ENCODE data around the gene KRTAP21-1.

The KRTAP21-1 gene

GRCh38 chr21:30758306-30758705, 3.1 kb upstream of the KRTAP21-1 start:
- intact Hi-C loops (cut with DNase I; ENCODE audit: low total_unique reads) = no loop called here
- TF ChIP-seq CTCF (IDR thresholded peaks at IDR 0.05) = no peak
- Histone ChIP-seq H3K27ac (no peak overlapping the region), H3K4me3 (no peak overlapping the region), H3K36me3 (no peaks in the 10 kb centered on the region), H3K27me3 (no peaks in the 10 kb centered on the region), H3K4me1 (no peaks in the 10 kb centered on the region), H3K9me3 (no peaks in the 10 kb centered on the region)
- DNase-seq = no peak

GRCh38 chr21:30747159-30747558, 8.1 kb downstream of the KRTAP21-1 start, which contains the start of gene KRTAP21-2:
Gene KRTAP21-2, minus strand, starts transcription at chr21:30747259. Its CDS starts 57 bp downstream, at chr21:30747202.
- DNase-seq = no peak
- no peaks in the 10 kb centered on the region for H3K36me3 ChIP-seq
- no peaks in the 10 kb centered on the region for H3K27me3 ChIP-seq
- no peaks in the 10 kb centered on the region for H3K4me1 ChIP-seq
- H3K9me3 ChIP-seq = no peaks in the 10 kb centered on the region
- H3K27ac ChIP-seq = no peak within 1 kb of the TSS
- no peak for TF ChIP-seq CTCF (IDR thresholded peaks at IDR 0.05)
- H3K4me3 ChIP-seq = no peak within 1 kb of the TSS
- intact Hi-C loops (cut with DNase I; ENCODE audit: low total_unique reads) = no loop called here

DNA sequence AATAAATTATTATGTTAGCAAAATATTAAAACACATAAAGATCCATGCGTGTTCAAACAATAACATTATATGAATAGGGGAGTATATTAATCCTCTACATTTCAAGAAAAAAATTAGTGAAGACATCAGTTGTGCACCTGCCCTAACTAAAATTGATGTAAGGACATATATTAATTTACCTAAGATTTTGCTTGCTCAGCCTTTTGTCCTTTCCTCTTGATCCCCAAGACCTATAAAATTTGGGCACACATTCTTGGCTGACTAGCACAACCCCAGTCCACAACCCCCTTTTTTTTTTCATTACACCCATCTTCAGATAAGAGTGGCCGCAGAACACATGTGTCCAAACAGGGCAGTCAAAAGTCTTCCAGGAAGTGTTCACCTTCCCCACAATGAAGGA, 14.8 kb downstream of the KRTAP21-1 start:
- Histone ChIP-seq H3K4me3 (no peak overlapping the region), H3K36me3 (no peaks in the 10 kb centered on the region), H3K4me1 (no peaks in the 10 kb centered on the region), H3K27ac (no peak overlapping the region), H3K9me3 (no peaks in the 10 kb centered on the region), H3K27me3 (no peaks in the 10 kb centered on the region)
- intact Hi-C loops (cut with DNase I; ENCODE audit: low total_unique reads) = no loop called here
- TF ChIP-seq CTCF (IDR thresholded peaks at IDR 0.05) = no peak
- DNase-seq = no peak

DNA sequence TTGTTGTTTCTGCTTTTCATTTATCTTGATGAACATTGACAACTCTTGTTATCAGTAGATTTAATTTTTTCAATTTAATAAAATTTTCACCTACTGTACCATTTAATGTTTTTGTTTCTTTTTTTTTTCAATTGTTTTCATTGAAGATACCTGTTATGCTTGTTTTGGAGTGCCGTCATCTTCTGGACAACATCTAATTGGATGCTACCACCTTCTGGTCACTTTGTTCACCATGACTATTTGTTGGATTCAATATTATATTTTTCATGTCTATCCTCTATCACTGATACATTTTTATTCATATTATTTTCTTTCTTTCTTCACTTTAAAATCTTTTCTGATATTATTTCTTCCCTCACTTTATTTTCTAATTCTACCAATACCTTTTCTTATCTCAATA, 22.2 kb downstream of the KRTAP21-1 start:
- intact Hi-C loops (cut with DNase I; ENCODE audit: low total_unique reads) = no loop called here
- H3K27ac ChIP-seq = no peak overlapping the region
- H3K36me3 ChIP-seq = no peaks in the 10 kb centered on the region
- no peaks in the 10 kb centered on the region for H3K9me3 ChIP-seq
- no peaks in the 10 kb centered on the region for H3K4me1 ChIP-seq
- no peak overlapping the region for H3K4me3 ChIP-seq
- no peaks in the 10 kb centered on the region for H3K27me3 ChIP-seq
- TF ChIP-seq CTCF (IDR thresholded peaks at IDR 0.05) = no peak
- DNase-seq = no peak

GRCh38 chr21:30726726-30727125, 28.5 kb downstream of the KRTAP21-1 start:
- TF ChIP-seq CTCF (IDR thresholded peaks at IDR 0.05) = no peak

GRCh38 chr21:30719401-30719800, 35.8 kb downstream of the KRTAP21-1 start:
- H3K27ac ChIP-seq = no peak overlapping the region
- no peaks in the 10 kb centered on the region for H3K36me3 ChIP-seq
- H3K9me3 ChIP-seq = no peaks in the 10 kb centered on the region
- H3K4me1 ChIP-seq = no peaks in the 10 kb centered on the region
- DNase-seq = no peak
- no peaks in the 10 kb centered on the region for H3K27me3 ChIP-seq
- intact Hi-C loops (cut with DNase I; ENCODE audit: low total_unique reads) = no loop called here
- TF ChIP-seq CTCF (IDR thresholded peaks at IDR 0.05) = no peak
- H3K4me3 ChIP-seq = no peak overlapping the region

More at GRCh38 chr21:30726726-30727125, 28.5 kb downstream of the KRTAP21-1 start:
- H3K27ac ChIP-seq = no peak overlapping the region
- no peak for DNase-seq
- no peaks in the 10 kb centered on the region for H3K36me3 ChIP-seq
- no peaks in the 10 kb centered on the region for H3K9me3 ChIP-seq
- no peak overlapping the region for H3K4me3 ChIP-seq
- H3K4me1 ChIP-seq = no peaks in the 10 kb centered on the region
- intact Hi-C loops (cut with DNase I; ENCODE audit: low total_unique reads) = no loop called here
- H3K27me3 ChIP-seq = no peaks in the 10 kb centered on the region
